HG02763 (cell line): ENCODE measurements around the gene ST6GALNAC3.
"Not testable (repeated sequence)": the region's sequence is repeated elsewhere in the genome, so short reads cannot be mapped to it uniquely, and the experiment has no call there.

ENCODE experiments used
- ATAC-seq: cut with Tn5 transposase; IDR thresholded peaks from one replicate; pipeline ENCODE4 v1.9.1; 2021; ENCODE audit warnings: mild to moderate bottlenecking, moderate library complexity; ENCODE audit not compliant: unreplicated experiment

ST6GALNAC3 gene

GRCh38 chr1:76238094-76238628, 163.6 kb downstream of the ST6GALNAC3 start:
- no peak for ATAC-seq

GRCh38 chr1:76239470-76239918, 164.9 kb downstream of the ST6GALNAC3 start:
- no peak for ATAC-seq

DNA sequence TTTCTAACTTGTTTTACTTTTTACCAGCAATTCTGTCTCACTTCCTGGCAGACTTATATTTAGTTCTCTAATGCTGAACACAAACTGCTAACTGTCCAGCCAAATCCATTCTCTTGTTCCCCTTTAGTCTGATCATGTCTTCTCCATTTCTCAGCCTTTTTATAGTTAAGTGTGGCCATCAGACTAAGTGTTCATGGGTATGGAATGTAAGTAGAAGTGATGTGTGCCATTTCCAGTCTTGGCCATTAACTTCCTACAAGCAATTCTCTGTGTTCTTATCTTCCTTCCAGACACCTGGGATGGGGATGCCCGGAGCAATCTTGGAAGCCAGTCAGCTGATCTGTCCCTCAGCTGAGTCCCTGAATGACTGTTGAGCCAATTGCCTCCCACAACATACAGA, 165.8 kb downstream of the ST6GALNAC3 start:
- ATAC-seq, result no peak

DNA sequence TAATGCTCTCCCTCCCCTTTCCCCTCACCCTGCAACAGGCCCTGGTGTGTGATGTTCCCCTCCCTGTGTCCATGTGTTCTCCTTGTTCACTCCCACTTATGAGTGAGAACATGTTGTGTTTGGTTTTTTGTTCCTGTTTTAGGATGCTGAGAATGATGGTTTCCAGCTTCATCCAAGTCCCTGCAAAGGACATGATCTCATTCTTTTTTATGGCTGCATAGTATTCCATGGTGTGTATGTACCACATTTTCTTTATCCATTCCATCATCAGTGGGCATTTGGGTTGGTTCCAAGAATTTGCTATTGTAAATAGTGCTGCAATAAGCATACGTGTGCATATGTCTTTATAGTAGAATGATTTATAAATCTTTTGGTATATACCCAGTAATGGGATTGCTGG, 168.0 kb downstream of the ST6GALNAC3 start:
- not testable (repeated sequence) for ATAC-seq

- no peak for ATAC-seq
These were observed 172.8 kb downstream of the ST6GALNAC3 start for GRCh38 chr1:76247261-76247852.

DNA sequence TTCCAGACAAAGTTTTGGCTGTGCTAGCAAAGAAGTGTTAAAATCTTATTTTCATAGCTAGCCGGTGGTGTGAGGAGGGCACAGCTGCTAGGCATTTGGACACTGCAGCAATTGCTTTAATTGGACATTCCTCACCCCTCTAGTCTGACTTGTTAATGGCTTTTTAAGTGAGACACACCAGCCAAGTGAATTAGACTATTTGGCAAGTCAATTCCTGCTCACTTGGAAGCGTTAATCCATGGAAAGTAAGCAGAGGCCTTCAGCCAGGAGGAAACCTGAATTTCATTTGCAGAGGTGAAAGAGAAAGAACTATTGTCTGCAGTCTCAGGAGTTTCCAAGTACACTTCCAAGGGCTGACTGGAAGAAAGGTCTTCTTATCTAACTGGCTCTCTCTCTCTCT, 175.7 kb downstream of the ST6GALNAC3 start:
- no peak for ATAC-seq

GRCh38 chr1:76252431-76252830, 177.9 kb downstream of the ST6GALNAC3 start:
- no peak for ATAC-seq

- no peak for ATAC-seq
These were observed 179.8 kb downstream of the ST6GALNAC3 start for GRCh38 chr1:76254104-76255030.

- ATAC-seq, result no peak
These were observed 182.0 kb downstream of the ST6GALNAC3 start for GRCh38 chr1:76256289-76257223.

GRCh38 chr1:76257823-76258222, 183.3 kb downstream of the ST6GALNAC3 start:
- no peak for ATAC-seq

DNA sequence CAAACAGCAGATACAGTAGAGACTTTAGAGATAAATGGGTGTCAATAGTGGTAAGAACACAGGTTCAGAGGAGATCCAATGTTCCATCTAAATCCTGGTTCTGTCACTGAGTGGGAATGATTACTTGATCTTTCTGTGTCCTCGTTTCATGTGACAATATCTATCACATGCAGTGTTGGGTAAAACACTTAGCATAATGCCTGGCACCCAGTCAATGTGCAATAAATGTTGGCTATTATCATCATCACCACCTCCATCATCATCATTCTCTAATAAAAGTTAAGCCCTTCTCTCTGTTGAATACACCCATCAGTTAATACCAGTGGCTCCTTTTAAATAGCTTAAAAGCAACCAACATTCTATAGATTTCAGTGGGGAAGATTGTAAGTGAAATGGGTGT, 184.7 kb downstream of the ST6GALNAC3 start:
- no peak for ATAC-seq

- ATAC-seq, result no peak
These were observed 185.7 kb downstream of the ST6GALNAC3 start for GRCh38 chr1:76260279-76260678.

DNA sequence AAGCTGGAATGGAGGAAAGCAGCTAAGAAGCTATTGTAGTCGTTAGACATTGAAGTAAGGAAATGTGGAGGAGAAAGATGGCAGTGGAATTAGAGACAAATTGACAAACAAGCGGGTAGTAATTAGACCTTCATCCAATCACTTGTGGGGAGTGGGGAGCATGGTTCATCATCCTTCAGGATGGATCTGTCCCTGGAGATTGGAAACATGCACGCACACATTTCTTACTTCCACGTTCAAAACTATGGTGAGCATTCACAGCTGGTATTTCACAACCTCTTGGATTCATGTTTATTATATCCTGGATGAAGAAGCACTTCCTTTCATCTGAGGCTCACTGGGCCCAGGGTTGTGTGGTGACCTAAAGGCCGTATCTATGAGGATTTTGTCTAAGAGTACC, 188.1 kb downstream of the ST6GALNAC3 start:
- ATAC-seq, result no peak

DNA sequence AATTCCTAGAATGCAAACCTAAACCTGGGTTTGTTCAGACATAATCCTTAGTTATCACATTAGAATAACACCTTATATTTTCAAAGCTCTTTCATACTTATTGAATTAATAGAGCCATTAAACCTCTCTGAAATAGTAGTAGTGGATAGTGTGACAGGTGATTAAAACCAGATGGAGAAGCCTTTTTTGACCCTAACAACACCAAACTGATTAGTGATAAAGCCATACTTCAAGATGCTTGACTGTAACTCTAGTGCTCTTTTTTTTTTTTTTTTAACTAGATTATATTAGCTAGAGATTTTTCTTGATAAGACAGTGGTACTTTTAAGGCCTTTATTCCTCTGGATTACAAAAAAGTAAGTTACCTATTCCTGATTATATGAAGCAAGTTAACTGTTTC, 190.1 kb downstream of the ST6GALNAC3 start:
- ATAC-seq, result no peak

GRCh38 chr1:76266762-76267161, 192.2 kb downstream of the ST6GALNAC3 start:
- no peak for ATAC-seq

GRCh38 chr1:76267631-76268030, 193.1 kb downstream of the ST6GALNAC3 start:
- ATAC-seq, result no peak

GRCh38 chr1:76268341-76268740, 193.8 kb downstream of the ST6GALNAC3 start:
- no peak for ATAC-seq

DNA sequence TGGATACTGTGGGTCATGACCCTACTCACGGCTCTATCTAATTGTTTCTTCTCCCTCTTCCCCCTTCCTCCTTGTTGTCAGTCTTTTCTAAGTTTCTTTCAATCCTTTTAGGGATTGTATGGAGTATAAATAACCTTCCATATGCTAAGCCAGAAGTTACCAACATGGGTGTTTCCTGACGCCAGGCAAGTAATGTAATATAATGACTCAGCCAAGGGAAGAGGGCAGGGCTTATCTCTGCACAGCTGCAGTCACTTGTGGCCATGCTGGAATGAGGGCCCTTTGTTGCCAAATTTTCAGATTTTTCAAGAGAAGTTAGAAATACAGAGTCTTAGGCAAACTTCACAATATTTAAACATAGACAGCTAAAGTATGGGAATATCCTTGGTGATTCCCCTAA, 194.6 kb downstream of the ST6GALNAC3 start:
- ATAC-seq, result no peak

DNA sequence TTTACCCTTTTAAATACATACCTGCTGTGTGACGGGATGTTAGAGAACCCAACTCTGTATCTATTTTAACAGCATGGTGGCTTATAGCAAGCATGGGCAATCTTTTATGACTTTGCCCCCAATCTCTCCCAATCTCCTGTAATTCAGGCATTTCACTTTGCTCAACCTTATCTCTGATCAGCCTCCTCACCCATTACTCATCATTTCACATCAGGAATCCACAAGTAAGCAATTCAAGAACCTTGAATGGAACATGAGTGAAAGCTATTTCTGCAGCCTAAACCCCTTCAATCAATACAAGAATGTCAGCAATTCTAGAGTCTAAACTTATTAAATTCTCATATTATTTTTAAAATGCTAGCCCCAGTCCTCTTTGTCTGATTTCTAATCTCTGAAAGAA, 199.8 kb downstream of the ST6GALNAC3 start:
- ATAC-seq, result no peak

DNA sequence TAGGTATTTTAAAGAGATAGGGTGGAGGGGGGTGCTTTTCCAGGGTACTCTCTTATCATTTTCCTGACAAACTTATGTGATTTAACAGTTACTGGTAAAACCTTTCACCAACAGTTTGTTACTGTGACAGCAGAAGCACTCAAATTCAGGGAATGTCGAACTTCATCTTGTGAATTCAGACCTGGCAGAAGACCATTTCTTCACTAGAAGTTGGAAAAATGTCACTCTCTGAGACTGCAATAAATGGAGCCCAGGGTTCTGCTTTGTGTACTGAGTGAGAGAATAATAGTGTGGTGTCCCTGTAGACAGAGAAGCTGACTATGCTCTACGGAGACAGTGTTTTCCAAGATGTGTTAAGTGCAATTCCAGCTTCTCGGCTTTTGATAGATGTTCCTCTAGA, 200.2 kb downstream of the ST6GALNAC3 start:
- ATAC-seq, result no peak

DNA sequence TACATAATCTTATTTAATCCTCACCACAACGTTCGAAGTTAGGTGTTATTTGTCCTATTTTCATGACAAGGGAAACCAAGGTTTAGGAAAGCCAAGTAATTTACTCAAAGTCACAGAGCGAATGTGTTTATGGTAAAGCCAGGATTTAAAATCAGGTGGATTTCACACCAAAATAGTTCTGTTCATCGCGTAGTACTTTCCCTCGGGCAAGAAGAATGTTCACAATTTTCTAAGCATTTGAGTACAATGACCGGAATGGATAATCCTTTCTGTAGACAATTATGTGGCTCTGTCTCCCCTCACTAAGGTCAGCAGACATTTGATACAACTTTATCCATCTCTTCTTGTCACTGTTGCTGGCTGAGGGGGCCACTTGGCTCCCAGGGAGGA, 204.2 kb downstream of the ST6GALNAC3 start:
- no peak for ATAC-seq
